ENCODE results near the gene PEX14. TPM values are rescaled to one million over a fixed set of nuclear protein-coding genes. Genes with fewer than 3 reads are reported as not detected.

Gene PEX14
- total RNA-seq, 4 donors from 2014 or later, result 10.0 to 20.2 (median 12.6) TPM

- no peak for TF ChIP-seq CTCF (IDR thresholded peaks at IDR 0.05; ENCODE audit: low read depth)
These were observed 204.9 kb downstream of the PEX14 start for GRCh38 chr1:10679496-10680220.

Small RNA genes lying within 50 kb of the gene (small RNA-seq; reads per million reads assigned to genes)
- not detected for gene RN7SL614P

Other genes starting within 250 kb of the PEX14 start
- gene PGD, start 75.9 kb upstream of the PEX14 start, total RNA-seq, result 100 to 1,000 TPM; 252 to 387 (median 294) TPM
- 10 to 100 TPM in 1 of 4 donors, 1 to 10 TPM in 3; 3.3 to 11.9 (median 4.7) TPM for gene CENPS, start 44.5 kb upstream of the PEX14 start, total RNA-seq
- not detected for gene CORT, start 24.9 kb upstream of the PEX14 start, total RNA-seq
- gene DFFA, start 2.4 kb upstream of the PEX14 start, total RNA-seq, result 10 to 100 TPM; 15.2 to 18.3 (median 15.4) TPM